ELF-1 (cell line): ENCODE data around the gene SH3TC1.

ENCODE experiments used
- DNase-seq: peaks from one replicate; pipeline ENCODE4 v3.0.0-alpha.2; 2016; ENCODE audit warnings: low read depth, low spot score

SH3TC1 gene

DNA sequence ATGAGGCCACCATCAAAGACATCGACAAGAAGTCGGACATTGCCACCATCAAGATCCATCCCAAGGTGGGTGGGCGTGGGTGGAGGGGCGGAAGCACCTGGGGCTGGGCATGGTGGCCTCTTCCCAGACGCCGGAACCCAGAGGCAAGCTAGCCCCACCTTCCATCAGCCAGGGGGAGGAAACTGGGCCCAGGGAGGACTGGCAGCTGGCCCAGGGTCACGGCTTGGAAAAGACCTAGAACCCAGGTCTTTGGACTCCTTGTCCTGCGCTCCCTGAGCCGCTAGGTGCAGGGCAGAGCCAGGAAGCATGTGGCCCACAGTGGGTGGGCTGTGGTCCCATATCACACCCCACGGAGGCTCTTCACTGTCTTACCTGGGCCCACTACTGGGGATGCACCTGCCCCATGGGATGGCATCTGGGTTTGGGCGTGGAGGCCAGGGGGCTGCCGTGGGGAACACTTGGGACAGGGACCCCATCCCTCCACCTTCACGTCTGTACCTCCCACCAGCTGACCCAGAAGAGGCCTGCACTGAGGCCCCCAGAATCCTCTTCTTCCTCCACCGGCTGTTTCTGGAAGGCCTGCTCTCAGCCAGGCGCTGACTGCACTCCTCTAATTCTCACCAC lies 87.7 kb downstream of the SH3TC1 start:
- DNase-seq: no peak

DNA sequence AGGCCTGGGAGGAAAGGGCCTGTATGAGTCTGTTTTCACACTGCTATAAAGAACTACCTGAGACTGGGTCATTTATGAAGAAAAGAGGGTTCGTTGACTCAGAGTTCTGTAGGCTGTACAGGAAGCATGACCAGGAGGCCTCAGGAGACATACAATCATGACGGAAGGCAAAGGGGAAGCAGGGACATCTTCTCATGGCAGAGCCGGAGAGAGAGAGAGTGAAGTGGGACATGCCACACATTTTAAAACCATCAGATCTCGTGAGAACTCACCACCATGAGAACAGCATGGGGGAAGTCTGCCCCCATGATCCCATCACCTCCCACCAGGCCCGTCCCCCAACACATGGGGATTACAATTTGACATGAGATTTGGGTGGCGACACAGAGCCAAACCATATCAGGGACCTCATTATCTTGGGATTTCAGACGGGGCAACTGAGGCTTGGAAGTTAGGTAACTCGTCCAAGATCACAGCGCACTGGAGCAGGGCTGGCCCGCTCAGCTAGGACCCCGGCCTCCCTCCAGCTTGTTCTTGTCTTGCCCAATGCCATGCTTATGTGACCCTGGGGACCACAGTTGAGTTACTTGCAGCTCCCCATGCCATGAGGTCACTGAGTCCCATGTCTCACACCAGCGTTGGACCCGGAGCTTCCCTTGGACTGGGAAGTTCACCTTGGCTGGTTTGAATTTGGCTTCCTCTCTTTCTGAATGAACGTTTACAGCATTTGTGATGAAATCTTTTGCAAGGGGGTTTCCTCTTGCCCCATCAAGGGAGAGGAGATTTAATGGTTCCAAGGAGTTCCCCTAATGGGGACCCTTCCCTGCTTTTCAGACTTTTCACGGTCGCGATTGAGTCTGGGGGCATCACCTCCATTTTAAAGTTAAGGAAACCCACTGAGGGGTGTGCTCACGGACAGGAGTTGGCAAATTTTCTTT lies 88.5 kb downstream of the SH3TC1 start:
- no peak for DNase-seq

GRCh38 chr4:8289151-8289750 lies 90.2 kb downstream of the SH3TC1 start:
- DNase-seq: no peak

- no peak for DNase-seq
Measured at GRCh38 chr4:8289956-8290700, 91.0 kb downstream of the SH3TC1 start.

GRCh38 chr4:8290701-8290970 lies 91.5 kb downstream of the SH3TC1 start:
- DNase-seq: no peak
